KG1 (cell line): Measurements from ENCODE around the gene FUT1.

Source experiments
- DNase-seq: peaks from one replicate; lab custom pipeline; 2025; lab: John Stamatoyannopoulos, UW

Gene FUT1

DNA sequence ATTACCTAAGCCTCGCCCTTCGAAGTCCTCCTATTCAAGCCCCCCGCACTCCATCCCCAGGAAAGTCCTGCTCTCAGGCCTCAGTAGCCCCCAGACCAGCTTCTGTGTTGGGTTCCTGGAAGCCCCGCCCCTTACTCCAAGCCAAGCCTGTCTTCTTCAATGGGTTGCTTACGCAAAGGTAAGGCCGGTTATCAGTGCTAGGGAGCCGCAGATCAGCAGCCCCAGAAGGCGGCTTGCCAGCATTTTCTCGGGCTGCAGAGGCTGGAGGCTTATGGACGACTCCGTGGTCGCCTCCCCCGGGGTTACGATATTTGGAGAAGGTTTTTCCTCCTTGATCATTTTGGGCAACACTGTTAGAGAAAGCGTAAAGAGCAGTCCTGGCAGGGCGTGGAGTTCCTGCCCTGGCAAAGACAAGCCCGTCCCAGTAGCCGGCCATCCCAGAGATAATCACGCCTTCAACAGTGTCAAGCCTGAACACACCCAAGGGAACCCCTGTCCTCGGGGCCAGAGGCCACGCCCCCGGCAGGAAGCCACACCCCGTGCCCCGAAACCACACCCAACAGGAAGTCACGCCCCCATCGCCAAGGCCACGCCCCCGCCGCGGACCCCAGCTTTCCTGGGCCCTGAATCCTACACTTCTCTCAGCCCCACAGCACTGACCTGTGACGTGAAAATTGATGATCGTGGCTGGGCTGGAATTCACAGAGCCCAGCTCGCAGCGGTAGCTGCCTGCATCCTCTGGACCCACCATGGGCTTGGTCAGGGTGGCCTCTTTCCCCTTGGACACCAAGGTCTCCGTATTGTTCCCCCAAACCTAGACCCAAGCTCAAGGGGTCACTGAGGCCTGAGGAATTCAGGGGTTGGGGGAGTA is 11.1 kb downstream of the FUT1 start:
- no peak for DNase-seq

DNA sequence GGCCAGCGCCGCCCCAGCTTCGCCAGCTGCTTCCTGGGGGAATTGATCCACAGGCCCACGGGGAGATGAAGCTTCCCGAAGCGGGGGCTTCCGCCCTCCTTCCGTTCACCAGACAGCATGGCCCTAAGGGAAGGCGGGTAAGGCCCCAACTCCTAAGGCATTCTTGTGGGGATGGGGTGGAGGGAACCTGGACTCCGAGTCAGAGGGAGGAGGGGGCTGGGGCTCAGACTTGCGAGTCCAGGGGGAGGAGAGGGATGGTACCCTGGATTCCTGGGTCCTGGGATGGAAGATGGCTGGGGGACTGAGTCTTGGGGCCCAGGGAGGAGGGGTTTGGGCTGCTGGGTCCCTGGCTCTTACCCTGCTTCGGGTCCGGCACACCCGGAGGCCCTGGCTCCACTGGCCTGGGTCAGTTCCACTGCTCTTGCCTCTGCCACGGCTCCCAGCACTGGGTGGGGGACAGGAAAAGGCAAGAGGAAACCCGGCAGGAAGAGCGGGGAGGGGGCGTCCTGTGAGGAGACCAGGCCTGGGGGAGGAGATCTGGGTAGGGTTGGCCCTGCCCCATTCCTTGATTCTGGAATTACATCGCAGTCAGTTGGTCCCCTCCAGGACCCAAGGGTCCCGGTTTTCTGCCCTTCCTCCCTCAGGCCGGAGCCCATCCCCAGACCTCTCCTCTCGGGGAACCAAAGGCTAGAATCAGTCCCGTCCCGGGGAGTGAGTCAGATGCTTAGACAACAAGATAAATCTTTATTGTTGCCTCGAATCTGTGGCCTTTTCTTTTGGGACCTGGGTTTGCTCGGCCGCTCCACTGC is 12.1 kb downstream of the FUT1 start, which contains the start of gene RASIP1:
RASIP1 (minus strand) TSS at position 447 of the 809 bp plus-strand sequence; CDS start at position 119, 328 bp downstream.
- DNase-seq: no peak

DNA sequence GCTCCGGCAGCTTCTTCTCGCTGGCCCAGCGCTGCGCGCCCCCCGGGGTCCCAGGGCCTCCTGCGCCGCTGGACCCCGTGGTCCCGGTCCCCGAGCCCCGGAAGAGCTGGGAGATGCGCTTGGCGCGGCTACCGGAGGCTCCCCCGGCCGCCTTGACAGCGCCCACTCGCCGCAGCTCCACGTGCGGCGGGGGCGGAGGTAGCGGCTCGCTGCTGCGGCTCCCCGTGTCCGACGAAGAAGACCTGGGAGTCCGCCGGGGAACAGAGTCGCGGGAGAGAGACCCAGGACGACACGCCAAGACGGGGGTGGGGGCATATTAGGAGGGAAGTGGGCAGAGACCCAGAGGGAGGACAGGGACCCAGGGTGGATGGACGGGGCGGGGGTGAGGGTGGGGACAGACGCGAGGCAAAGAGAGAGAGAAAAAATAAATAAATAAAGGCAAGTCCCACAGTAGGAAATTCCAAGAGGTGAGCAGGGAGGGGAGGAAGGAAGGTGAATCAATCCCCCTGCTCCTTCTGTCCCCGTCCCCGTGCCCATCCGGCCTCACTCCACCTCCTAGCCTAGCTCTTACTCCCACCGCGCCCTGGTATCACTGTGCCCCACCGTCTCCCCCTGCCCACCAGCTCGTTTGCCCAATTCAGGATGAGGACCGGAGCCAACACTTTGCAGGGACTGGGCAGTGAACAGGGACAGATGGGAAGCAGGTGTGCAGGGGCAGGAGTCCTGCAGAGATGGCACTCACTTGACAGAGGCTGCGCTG is 12.9 kb downstream of the FUT1 start:
- DNase-seq: no peak

DNA sequence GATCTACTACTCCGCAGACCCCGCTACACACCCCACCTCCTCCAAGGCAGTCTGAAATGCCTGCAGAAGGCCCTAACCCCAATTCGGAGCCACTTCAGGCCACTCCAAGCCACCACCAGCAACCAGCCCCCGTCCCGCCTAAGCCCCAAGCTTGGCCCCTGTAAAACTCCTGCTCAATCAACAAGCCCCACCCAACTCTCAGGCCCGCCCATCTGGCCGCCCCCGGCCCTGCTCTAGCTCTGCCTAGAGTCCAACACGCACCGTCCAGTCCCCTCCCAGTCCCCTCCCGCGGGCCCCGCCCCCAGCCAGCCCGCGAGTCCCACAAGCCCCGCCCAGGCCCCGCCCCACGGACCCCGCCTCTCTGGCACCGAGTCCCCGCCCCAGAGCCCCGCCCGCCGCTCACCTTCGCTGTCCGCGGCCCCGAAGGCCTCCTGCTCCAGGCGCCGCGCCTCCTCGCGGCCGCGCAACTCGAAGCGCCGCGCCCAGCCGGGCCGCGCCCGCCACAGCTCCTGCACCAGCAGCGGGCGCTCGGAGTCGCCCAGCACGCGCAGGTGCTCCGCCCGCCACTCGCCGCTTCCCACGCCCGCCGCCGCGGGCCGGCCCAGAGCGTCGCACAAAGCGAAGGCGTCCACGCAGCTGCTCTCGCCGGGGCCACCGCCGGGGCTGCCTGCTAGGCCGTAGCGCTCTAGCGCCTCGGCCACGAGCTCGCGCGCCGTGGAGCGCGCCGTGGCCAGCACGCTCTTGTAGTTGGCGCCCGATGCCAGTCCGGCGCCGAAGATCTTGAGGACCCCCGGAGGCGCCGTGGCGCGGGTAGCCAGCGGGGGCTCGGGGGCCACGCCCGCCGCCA is 13.7 kb downstream of the FUT1 start:
- peak; percentile 63 for DNase-seq

DNA sequence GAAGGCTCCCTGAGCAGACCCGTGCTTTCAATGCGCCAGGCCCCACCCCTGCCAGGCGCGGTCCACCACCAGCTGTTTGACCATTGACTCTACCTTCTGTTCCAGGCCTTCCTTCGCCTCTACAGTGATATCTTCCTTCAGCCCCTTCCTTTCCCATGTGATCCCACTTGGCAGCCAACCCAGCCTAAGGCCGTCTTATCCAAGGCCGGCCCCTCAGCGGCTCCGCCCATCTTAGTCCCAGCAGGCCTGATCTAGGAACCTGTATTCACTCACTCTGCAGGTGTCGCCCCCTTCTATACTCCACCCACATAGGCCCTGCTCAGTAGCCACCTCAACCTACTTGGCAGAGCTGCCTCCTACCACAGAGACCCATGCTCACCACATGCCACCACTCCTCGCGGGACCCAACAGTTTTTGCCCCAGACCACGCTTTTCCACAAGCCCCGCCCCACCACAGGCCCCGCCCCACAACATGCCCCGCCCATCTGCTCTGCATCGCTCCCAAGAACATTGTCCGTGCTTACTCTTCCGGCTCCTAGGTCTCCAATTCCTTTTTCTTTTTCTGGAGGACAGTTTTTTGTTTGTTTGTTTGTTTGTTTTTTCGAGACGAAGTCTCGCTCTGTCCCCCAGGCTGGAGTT is 15.0 kb downstream of the FUT1 start:
- no peak for DNase-seq

DNA sequence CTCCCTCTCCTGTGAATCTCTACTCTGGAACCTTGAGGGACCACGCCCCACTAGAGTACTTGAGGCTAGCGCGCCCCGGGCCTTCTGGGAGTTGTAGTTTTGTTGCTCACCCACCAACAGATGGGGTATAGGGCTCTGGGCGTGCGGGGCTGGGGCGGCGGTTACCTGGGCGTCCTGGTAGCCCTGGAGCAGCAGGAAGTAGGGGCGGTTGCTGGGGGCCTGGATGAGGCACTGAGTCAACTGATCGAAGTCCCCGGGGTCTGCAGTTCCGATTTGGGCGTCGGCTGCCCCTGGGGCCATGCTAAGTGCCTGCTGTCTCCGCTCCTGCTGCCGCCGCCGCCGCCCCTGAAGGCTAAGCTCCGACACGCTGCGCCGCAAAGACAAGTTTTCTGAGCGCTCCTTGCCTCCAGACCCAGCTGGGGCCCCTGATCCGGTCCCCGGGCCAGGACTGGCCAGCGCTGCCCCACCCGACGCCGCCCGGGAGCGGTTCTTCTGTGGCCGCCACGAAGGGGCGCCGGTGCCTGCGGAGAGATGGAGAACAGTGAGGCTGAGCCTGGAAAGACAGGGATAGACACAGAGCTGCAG is 17.3 kb downstream of the FUT1 start:
- no peak for DNase-seq

DNA sequence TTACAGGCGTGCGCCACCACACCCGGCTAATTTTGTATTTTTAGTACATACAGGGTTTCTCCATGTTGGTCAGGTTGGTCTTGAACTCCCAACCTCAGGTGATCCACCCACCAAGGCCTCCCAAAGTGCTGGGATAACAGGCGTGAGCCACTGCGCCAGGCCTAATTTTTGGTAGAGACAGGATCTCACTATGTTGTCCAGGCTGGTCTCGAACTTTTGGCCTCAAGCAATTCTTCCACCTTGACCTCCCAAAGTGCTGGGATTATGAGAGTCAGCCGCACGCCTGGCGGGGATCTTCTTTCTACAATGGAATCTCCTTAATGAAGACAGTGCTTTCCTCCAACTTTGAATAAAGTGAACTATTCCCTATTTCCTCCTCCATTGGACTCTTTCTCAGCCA is 17.8 kb downstream of the FUT1 start:
- DNase-seq: no peak

DNA sequence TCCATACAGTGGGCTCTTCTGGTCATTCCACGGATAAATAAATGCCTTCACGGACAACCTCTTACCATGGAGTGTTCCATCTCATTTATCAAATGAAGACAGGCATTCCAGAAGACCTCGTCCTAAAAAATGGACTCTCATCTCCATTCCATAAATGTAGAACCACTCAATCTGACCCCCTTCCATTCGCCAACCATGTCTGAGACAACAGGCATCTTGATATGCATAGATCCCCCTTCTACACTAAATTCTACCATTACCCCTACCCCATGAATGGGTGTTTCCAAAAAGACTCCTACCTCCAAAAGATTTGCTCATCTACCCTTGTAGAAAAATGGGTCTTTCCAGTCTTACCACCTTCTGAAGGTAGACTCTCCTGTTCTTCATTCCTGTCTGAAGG is 21.0 kb downstream of the FUT1 start:
- no peak for DNase-seq

DNA sequence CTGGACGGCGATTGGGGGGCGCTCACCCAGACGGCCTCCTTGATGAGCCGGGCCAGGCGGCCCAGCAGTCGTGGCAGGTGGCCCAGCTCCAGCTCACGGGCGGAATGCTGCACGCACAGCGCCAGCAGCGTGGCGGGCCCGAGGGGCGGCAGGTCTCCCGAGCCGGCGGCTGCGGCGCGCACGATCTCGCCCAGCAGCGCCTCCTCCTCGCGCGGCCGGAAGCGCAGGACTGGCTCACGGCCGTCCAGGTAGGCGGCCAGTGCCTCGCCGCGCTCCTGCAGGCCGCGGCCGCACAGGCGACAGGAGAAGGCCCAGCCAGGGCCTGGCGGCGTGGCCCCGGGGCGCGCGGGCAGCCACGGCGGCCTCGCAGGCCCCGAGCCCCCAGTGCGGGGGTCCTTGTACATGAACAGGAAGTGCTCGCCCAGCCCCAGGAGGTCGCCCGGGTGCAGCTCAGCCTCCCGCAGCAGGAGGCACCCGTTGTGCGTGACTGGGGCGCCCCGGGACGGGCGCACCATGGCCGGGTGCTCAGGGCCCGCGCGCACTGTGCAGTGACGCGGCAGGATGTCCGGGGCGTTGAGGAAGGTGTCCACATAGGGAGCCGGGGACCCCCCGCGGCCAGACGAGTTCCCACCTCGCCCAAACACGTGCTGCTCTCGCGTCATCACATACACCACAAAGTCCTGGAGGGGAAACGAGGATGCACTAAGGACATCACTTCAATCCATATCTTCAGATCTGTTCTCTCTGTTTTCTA is 23.4 kb downstream of the FUT1 start:
- DNase-seq: no peak

DNA sequence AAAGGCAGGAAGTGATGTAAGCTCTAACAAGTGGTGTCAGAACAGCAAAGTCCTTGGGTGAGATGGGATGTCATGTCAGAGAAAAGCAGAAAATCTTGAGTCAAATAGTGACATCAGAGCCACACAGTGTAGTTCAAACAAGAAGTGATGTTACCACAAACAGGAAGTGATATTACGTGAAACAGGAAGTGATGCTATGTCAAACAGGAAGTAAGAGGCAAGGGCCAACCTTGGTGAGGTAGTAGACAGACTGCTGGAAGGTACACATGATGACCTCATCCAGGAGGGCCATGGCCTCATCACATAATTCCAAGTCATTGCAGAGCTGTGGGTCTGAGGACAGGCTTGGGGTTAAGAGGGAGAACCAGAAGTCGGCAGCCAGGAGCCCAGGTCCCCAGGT is 25.9 kb downstream of the FUT1 start:
- DNase-seq: no peak

DNA sequence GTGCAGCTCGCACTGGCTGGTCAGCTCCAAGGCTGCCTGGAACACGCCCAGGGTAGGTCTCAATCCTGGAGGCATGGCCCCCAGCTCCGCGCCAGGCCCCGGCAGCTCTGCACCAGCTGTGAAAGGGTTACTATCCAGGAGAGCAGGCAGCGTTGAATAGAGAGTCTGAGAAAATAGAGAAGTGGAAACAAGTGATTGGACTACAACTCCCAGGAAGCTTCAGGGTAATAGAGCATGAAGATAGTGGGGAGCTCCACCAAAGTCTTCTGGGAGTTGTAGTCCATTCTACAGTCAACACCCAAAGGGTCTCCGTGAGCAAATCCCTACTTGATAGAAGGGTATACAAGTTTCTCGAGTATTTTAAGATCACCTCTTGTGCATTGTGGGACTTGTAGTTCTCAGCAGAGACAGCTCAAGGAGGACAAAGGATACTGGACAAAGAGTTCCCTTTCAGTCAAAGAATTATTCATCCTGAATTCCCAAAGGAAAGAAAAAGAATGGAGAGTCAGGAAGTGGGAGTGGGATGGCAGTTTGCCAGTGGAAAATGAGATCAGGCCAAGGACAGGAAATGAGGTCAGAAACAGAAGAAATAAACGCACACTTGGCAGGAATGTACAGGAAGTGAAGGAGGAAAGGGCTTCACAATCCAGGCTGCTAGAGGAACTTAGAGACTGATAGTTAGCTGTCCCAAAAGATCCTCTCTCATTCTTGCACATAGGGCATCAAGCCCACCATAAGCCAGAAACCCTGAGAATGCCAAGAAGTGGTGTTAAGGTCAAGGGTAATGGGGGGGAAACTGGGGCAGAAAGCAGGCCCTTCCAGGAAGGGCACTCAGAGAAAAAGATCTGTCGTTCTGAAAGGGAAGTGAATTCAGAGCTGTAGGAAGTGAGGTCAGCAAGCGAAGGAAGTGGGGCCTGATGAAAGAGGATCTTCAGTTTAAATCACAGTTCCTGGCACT is 27.4 kb downstream of the FUT1 start:
- DNase-seq: peak; percentile 60

DNA sequence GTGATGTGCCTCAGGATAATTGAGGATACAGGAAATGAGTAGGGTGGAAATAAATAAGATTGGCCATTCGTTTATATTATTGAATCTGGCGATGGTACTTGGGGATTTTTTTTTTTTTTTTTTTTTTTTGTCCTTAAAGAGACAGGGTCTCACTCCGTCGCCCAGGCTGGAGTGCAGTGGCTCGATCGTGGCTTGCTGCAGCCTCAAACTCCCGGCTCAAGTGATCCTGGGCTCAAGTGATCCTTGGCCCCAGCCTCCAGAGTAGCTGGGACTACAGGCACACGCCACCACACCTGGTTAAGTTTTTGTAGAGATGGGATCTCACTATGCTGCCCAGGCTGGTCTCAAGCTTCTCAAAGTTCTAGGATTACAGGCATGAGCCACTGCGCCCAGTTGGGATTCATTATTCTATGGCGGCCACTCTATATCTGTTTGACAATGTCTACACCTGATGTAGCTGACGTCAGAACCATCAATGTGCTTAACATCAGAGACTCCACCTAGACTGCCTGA is 30.2 kb downstream of the FUT1 start:
- DNase-seq: no peak

DNA sequence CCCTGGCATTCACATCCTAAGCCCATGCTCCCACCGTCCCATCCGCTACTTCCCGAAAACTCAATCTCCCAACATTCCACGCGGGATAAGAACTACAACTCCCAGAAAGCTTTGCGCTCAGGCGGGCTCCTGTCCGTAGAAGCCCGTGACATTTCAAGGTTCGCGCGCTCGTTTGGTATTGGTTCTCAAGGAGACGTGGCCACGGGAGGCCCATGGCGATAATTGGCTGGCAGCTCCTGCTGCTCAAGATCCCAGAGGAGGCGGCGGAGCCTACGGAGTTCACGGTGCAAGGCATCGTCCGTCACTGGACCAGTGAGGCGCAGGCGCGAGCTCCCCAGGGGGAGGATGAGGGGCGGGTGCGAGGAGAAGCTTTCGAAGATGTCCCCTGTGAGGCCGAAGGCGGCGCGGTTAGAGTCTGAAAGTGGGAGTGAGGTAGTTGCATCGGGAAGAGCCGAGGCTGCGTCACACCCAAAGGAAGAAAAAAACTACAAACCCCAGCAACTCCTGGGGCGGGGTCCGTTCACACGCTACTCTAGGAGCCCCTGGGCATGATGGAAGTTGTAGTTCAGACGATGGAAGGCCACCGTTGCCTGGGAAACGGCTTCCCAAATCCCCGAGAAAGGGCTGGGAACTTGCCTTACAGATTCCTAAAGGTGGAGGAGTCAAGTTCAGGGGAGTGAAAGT is 31.7 kb downstream of the FUT1 start:
- peak; percentile 97 for DNase-seq

DNA sequence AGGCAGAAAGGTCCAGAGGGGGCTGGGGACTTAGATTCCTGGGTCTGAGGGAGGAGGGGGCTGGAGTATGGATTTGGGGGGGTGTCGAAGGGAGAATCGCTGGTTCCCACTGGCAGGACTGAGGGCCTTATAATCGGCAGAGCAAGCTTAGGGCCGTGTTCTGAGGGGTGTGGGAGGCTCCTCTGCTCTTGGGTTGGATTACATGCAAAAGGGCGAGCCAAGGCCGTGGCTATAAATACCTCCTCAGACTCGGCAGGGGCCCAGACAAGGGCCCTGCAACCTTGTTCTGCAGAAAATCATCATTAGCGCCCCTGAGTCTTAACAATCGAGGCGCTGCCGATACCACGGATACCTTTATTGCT is 32.2 kb downstream of the FUT1 start:
- no peak for DNase-seq

DNA sequence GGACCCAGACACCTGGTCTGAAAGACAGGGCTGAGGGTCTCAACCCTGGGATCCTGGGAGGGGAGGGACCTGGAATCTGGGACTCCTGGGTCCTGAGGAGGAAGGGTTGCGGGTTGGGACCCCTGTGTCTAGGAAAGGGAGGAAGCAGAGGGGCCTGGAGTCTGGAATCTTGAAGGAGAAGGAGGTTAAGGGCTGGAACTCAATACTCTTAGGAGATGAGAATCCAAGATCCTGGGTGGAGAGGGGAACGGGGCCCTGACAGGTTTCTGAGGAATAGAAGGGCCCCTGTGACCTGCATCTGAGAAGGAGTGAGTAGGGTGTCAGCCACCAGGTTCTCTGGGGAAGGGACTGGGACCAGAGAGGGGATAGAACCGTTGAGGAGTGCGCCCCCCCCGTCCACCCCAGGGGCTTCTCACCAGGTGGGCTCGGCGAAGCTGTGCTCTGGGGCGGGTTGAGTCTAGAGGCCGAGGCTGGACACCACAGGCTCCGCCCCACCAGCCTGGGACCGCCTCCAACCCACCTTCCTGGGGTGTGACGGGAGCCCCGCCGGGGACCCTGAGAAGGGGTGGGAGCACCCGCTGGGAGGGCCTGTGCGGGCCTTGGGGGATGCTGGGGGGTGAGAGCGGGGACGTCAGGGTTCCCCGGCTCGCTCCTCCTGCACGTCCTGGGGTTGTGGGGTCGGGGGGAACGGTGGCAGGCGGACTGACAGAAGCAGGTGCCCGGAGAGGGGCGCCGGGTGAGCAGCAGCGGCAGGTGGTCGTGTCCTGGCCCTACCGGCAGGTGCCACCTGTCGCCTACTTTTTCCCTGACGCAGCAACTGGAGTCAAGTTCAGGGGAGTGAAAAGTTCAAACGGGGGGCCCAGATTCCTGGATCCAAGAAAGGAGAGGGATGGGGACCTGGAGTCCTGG is 32.9 kb downstream of the FUT1 start, which contains the start of gene MAMSTR:
MAMSTR (minus strand) TSS at position 463 of the 909 bp plus-strand sequence. CDS start 694 bp downstream, outside the sequence.
- DNase-seq: no peak

DNA sequence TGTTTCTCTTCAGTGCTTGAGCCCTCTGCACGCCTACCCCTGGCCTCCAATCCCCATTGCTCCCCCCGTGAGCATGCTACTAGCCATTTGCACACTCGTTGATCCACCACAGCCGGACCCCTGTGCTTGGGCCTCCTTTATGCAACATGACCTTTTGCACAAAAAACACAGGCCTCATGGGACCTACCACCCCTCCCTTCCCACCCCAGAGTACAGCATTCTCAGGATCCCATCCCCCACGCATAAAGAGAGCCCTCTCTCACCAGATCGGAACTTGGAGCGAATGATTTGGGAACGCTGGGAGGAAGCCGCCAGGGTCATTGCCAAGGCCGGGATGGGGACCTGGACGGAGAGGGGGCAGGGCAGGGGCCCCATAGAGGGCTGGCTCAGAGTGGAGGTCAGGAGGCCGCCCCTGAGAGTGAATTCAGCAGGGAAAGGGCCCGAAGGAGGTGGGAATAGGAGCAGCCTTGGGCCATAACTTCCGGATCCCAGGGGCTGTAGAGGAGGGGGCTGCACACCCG is 33.7 kb downstream of the FUT1 start:
- no peak for DNase-seq
